Inferior parietal cortex (tissue), 1 donor: ENCODE results near the gene NUP107.

Source experiments
- DNase-seq: peaks from one replicate; pipeline ENCODE4 v3.0.0-alpha.2; 2016; ENCODE audit errors: extremely low spot score

The NUP107 gene

DNA sequence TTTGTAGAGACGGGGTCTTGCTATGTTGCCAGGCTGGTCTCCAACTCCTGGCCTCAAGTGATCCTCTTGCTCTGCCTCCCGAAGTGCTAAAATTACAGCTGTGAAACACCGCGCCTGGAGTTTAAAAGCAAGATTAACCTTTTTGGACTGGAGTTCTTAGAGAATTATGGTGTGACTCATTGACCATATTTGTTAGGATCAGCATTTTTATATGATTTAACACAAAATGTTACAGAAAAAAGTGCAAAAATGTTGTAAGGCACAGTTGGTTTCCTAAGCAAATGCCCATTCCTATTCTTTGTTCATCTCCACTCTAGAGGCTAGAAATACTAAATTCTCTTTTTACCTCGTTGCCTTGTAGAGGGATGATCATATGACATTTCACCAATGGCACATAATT lies 86.8 kb downstream of the NUP107 start:
- no peak for DNase-seq

- DNase-seq = no peak
Measured at GRCh38 chr12:68775121-68775630, 88.4 kb downstream of the NUP107 start.

GRCh38 chr12:68776976-68777610 lies 90.3 kb downstream of the NUP107 start:
- DNase-seq = no peak

DNA sequence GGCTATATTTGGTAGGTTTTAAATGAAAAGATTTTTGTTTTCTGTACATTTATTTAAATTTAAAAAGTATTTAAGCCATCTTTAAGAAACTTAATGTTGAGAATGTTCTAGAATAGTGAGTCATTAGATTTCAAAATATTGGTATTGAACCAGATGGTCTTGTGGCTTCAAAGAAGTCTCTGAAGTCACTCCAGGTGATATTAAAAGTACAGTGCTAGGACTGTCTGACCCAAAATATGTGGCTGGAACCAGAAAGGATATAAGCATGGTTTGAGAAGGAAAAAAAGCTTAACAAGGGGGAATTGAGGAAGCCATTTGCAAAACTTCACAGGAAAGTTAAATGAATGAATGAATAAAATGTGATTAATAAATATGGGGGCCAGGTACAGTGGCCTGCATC lies 92.5 kb downstream of the NUP107 start:
- no peak for DNase-seq

- DNase-seq = no peak
Measured at GRCh38 chr12:68780731-68781130, 94.0 kb downstream of the NUP107 start.

DNA sequence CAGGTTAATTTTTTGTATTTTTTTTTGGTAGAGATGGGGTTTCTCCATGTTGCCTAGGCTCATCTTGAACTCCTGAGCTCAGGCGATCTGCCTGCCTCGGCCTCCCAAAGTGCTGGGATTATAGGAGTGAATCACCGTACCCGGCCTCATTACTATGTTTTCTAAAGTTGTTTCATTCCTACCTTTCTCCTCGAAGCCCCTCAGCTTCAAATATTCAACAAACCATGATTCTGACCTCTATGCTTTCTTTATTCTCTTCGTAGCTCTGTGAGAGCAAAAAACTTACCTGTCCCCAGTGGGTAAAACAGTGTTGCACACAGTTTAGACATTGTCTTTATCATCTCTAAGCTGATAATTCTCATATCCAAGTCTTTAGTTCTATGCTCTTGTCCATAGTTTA lies 95.0 kb downstream of the NUP107 start:
- no peak for DNase-seq

DNA sequence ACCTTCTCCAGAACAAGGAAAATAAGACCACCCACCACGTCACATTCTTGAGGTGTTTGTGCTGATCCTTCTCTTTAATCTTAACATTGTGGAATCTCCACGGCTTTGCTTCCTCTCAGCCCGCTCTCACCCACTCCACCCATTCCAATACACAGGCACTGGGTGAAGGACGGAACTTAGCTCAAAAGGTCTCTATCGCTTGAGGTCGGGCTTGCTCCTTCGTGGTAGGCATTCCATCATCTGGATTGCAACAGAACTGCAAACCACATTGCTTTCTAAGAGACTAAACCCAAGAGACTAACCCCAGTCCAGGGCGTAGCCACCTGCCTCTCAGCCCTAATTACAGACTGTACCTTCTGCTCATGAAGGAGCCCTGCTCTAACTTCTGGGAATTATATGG lies 97.2 kb downstream of the NUP107 start:
- no peak for DNase-seq

GRCh38 chr12:68785358-68785757 lies 98.6 kb downstream of the NUP107 start:
- no peak for DNase-seq

- no peak for DNase-seq
Measured at GRCh38 chr12:68785823-68786222, 99.0 kb downstream of the NUP107 start.

GRCh38 chr12:68786929-68787328 lies 100.2 kb downstream of the NUP107 start:
- no peak for DNase-seq

DNA sequence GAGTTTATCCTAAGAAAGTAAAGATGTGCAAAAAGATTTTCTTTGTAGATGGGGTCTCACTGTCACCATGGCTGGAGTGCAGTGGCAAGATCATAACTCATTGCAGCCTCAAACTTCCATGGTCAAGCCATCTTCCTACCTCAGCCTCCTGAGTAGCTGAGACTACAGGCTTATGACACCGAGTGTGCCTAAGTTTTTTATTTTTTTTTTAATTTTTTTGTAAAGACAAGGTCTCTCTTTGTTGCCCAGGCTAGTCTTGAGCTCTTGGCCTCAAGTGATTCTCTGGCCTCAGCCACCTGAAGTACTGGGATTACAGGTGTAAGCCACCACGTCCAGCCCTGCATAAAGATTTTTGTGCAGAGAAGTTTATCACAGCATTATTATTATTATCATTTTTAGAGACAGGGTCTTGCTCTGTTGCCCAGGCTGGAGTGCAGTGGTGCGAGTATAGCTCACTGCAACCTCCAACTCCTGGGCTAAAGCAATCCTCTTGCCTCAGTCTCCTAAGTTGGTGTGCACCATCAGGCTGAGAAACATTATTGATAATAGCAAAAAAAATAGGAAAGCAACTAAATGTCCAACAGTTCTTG lies 101.9 kb downstream of the NUP107 start:
- DNase-seq = no peak

- DNase-seq = no peak
Measured at GRCh38 chr12:68789144-68789878, 102.5 kb downstream of the NUP107 start.

DNA sequence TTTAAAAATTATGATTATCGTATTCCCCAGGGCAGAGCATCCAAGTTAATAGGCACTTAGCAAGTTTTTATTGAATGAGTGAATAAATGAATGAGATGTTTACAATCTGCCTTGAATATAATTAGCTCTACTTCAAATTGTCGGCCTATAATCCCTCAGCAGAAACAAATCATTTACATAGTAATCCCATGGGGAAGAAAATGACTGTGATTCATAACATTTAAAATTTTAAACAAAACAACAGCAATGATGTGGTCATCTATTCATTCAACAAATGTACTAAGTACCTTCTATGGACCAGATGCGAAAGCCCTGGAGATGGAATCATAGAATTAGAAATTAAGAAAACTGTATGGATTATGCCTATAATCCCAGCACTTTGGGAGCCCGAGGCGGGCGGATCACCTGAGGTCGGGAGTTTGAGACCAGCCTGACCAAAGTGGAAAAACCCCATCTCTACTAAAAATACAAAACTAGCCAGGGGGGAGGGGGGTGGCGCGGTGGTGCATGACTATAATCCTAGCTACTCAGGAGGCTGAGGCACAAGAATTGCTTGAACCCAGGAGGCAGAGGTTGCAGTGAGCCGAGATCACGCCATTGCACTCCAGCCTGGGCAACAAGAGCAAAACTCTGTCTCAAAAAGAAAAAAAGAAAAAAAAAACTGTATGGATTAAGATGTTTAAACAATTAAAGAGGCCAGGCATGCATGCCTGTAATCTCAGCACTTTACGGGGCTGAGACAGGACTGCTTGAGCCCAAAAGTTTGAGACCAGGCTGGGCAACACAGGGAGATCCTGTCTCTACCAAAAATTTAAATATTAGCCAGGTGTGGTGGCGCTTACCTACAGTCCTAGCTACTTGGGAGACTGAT lies 103.5 kb downstream of the NUP107 start:
- DNase-seq = no peak

DNA sequence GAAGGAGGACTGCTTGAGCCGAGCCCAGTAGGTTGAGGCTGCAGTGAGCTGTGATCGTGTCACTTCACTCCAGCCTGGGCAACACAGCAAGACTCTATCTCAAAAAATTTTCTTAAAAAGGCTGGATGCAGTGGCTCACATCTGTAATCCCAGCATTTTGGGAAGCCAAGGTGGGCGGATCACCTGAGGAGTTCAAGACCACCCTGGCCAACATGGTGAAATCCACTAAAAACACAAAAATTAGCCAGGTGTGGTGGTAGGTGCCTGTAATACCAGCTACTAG lies 104.1 kb downstream of the NUP107 start:
- no peak for DNase-seq

GRCh38 chr12:68791897-68792481 lies 105.2 kb downstream of the NUP107 start:
- DNase-seq = no peak

- DNase-seq = no peak
Measured at GRCh38 chr12:68792952-68793351, 106.2 kb downstream of the NUP107 start.

DNA sequence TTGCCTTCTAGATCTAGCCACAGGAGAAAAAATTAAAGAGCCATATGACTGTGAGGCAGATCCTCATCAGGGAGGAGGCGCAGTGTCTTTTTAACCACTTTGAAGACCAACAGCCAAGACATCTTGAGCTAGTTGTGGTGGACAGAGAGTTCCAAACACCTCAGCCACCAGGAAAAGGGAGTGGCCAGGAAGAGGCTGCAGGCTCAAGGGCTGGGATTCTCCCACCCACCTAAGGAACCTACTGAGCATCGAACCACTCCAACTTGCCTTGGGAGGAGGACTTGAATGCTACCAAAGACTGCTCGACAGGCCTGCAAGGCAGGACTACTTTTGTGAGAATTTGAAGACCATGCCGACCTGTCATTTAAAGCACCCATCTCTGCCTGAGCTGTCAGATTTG lies 106.7 kb downstream of the NUP107 start:
- no peak for DNase-seq

GRCh38 chr12:68793975-68794652 lies 107.3 kb downstream of the NUP107 start:
- no peak for DNase-seq

GRCh38 chr12:68794653-68795251 lies 108.0 kb downstream of the NUP107 start:
- DNase-seq = no peak
